Measurements from ENCODE around the gene CREB3L1. TPM values are rescaled to one million over a fixed set of nuclear protein-coding genes. Genes with fewer than 3 reads are reported as not detected.
A peak's percentile ranks its signal among the peaks of the same experiment; 100 is the strongest.

CREB3L1 gene
- total RNA-seq, 1 donor from 2014 or later, result 6.1 TPM

DNA sequence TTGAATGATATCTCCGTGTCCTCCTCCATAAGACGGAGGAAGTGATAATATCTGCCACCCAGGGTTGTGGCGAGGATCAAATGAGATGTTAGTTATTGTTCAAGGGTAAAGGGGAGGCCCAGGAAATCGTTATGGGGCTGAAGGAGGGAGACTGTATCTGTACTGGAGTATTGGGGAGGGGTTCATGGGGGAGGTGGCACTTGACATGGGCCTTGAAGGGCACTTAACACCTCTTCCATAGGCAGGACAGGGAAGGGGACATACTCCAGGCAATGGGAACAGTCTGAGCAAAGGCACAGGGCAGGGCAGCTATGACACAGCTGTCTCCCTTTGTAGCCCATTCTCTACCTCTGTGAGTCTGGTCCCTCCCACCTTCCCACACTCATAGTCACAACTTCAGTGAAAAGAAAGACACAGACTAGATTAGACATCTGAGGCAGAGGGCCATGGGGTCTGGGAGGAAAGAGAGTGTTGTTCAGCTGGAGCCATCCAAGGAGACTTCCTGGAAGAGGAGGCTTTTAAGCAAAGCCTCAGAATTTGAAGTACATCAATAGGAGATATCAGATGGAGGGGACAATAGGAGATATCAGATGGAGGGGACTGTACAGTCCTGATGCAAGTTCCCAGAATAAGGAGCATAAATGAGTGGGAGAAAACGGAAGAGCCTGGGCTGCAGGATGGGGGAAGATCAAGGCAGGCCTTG lies 54.0 kb downstream of the CREB3L1 start:
- Mint-ChIP-seq H3K27ac (ENCODE audit: unreplicated experiment) (peak overlapping the region; percentile 4), H3K4me1 (ENCODE audit: low read depth, unreplicated experiment) (peaks cover 23% of the 10 kb centered on the region), H3K36me3 (ENCODE audit: unreplicated experiment) (no peaks in the 10 kb centered on the region), H3K9me3 (ENCODE audit: unreplicated experiment) (peaks cover 10% of the 10 kb centered on the region), H3K27me3 (ENCODE audit: unreplicated experiment) (peaks cover 8% of the 10 kb centered on the region), H3K4me3 (ENCODE audit: unreplicated experiment) (peak overlapping the region; percentile 85)
- TF ChIP-seq, protein P1, sequence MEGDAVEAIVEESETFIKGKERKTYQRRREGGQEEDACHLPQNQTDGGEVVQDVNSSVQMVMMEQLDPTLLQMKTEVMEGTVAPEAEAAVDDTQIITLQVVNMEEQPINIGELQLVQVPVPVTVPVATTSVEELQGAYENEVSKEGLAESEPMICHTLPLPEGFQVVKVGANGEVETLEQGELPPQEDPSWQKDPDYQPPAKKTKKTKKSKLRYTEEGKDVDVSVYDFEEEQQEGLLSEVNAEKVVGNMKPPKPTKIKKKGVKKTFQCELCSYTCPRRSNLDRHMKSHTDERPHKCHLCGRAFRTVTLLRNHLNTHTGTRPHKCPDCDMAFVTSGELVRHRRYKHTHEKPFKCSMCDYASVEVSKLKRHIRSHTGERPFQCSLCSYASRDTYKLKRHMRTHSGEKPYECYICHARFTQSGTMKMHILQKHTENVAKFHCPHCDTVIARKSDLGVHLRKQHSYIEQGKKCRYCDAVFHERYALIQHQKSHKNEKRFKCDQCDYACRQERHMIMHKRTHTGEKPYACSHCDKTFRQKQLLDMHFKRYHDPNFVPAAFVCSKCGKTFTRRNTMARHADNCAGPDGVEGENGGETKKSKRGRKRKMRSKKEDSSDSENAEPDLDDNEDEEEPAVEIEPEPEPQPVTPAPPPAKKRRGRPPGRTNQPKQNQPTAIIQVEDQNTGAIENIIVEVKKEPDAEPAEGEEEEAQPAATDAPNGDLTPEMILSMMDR (IDR thresholded peaks at IDR 0.05; ENCODE audit: partially characterized antibody, unreplicated experiment), result no peak
- no peak for DNase-seq

DNA sequence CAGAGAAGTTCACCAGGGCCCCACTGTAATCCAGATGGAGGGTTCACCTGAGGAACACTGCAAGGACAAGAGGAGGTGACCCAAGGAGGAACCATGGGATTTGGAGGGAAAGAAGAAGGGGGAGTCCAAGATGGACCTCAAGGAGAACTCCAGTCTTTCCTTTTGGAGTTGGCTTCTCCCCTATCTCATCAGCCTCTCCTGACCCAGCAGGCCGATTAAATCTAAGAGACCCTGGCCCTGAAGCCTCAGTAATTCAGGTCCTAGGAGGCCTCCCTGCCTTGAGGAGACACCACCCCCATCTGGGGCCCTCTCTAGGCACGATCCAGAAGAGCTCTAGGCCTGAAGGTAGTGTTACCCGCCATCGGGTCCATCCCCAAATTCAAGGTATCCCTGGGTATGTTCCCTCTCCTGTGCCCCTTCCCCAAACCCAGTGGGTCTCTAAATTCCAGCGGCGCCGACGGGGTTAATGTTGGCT lies 54.7 kb downstream of the CREB3L1 start:
- Mint-ChIP-seq H3K27ac (ENCODE audit: unreplicated experiment) (peak overlapping the region; percentile 4), H3K4me1 (ENCODE audit: low read depth, unreplicated experiment) (peaks cover 27% of the 10 kb centered on the region), H3K9me3 (ENCODE audit: unreplicated experiment) (peaks cover 10% of the 10 kb centered on the region), H3K27me3 (ENCODE audit: unreplicated experiment) (peaks cover 10% of the 10 kb centered on the region), H3K4me3 (ENCODE audit: unreplicated experiment) (peak overlapping the region; percentile 61), H3K36me3 (ENCODE audit: unreplicated experiment) (no peaks in the 10 kb centered on the region)
- DNase-seq, result no peak
- TF ChIP-seq, protein P1 (IDR thresholded peaks at IDR 0.05; ENCODE audit: partially characterized antibody, unreplicated experiment), result no peak

DNA sequence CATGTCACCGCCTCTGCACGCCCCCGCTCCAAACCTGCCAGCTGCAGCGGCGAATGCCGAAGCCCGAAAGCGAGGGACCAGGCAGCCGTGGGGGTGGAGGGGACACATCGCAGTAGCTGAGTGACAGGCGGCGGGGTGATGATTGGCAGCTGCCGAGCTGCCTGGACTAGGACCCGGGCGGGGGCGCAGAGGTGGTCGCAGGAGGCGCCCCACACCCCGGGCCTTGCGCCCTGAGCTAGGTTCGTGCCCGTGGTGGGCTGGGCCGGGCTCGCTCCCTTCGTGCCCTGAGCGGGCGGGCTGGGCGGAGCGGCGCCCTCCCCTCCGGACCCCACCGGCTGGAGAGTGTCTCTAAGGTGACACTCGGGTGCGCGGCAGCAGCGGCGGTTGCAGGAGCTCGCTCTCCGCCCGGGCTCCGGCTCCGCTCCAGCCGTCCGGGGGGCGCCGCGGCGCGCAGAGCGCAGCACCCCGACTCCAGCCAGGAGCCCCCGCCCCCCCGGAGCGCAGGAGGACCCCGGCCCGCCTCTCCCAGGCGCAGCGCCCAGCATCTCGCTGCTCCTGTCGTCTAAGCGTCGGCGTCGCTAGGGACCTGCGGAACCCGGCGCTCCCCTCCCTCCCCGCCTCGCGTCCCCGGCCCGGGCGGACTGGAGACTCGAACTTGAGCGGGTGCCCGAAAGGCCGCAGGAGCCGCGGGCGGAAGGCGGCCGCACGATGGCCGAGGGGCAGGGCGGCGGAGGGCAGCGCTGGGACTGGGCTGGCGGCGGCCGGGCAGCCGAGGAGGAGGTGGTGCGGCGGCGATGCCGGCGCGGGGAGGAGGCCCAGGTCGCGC lies 55.3 kb downstream of the CREB3L1 start:
- Mint-ChIP-seq H3K36me3 (ENCODE audit: unreplicated experiment) (no peaks in the 10 kb centered on the region), H3K4me3 (ENCODE audit: unreplicated experiment) (peak overlapping the region; percentile 61), H3K4me1 (ENCODE audit: low read depth, unreplicated experiment) (peaks cover 27% of the 10 kb centered on the region), H3K9me3 (ENCODE audit: unreplicated experiment) (peaks cover 10% of the 10 kb centered on the region), H3K27me3 (ENCODE audit: unreplicated experiment) (peaks cover 10% of the 10 kb centered on the region), H3K27ac (ENCODE audit: unreplicated experiment) (no peak overlapping the region)
- peak; percentile 56 for DNase-seq
- TF ChIP-seq, protein P1 (IDR thresholded peaks at IDR 0.05; ENCODE audit: partially characterized antibody, unreplicated experiment), result no peak

DNA sequence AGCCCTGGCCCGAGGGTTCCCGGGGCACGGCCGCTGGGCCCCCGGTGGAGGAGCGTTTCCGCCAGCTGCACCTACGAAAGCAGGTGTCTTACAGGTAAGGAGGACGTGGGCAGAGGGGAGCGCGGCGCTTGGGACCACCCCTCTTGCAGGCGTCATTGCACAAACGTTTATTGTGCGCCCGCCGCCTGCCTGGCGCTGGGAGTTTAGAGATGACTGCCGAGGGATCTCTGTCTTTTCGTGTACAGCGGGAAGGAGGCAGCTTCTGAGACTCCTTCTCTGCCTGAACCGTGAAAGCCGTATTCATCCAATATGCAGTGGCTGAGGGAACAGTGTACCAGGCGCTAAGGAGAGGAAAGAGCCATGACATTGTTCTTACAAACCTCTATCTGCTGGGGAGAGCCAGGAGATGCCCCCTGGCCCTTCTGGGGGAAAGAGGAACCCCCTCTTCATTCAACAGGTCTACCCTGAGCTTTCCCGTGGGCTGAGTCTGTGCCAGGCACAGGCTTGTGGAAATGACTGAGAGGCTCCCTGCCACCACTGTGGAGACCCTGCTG lies 56.0 kb downstream of the CREB3L1 start:
- Mint-ChIP-seq H3K27me3 (ENCODE audit: unreplicated experiment) (peaks cover 10% of the 10 kb centered on the region), H3K4me3 (ENCODE audit: unreplicated experiment) (peak overlapping the region; percentile 46)

More for the DNA sequence above, 56.0 kb downstream of the CREB3L1 start:
- H3K27ac Mint-ChIP-seq (ENCODE audit: unreplicated experiment), result no peak overlapping the region
- H3K9me3 Mint-ChIP-seq (ENCODE audit: unreplicated experiment), result peaks cover 10% of the 10 kb centered on the region
- H3K4me1 Mint-ChIP-seq (ENCODE audit: low read depth, unreplicated experiment), result peaks cover 28% of the 10 kb centered on the region
- TF ChIP-seq, protein P1 (IDR thresholded peaks at IDR 0.05; ENCODE audit: partially characterized antibody, unreplicated experiment), result no peak
- H3K36me3 Mint-ChIP-seq (ENCODE audit: unreplicated experiment), result no peaks in the 10 kb centered on the region
- no peak for DNase-seq
